Right lobe of liver (tissue), 4 donors: ENCODE data around the gene MPZL2.

Source experiments
- POLR2A ChIP-seq: fragments of 450-650 bp; IDR thresholded peaks from one replicate; pipeline ENCODE4 v1.6.1; 2017; ENCODE audit warnings: antibody characterized with exemption, mild to moderate bottlenecking
- TF ChIP-seq, protein P1 (sequence below), 4 donors: fragments of 200-600 bp in 3 of 4; fragments of 450-650 bp in 1 of 4; IDR thresholded peaks; one replicate each; pipeline versions ENCODE4 v1.5.1 to v1.8.0; 2016 to 2022; ENCODE audit warnings: antibody characterized with exemption in 4 of 4, mild to moderate bottlenecking in 2 of 4
- donor health status: DM: no; HTN: no; CAD: no.
- donor health status: DM: no; HTN: no; CAD: no.
- donor health status: DM: no; HTN: yes; CAD: no.

- TF ChIP-seq, protein P1, sequence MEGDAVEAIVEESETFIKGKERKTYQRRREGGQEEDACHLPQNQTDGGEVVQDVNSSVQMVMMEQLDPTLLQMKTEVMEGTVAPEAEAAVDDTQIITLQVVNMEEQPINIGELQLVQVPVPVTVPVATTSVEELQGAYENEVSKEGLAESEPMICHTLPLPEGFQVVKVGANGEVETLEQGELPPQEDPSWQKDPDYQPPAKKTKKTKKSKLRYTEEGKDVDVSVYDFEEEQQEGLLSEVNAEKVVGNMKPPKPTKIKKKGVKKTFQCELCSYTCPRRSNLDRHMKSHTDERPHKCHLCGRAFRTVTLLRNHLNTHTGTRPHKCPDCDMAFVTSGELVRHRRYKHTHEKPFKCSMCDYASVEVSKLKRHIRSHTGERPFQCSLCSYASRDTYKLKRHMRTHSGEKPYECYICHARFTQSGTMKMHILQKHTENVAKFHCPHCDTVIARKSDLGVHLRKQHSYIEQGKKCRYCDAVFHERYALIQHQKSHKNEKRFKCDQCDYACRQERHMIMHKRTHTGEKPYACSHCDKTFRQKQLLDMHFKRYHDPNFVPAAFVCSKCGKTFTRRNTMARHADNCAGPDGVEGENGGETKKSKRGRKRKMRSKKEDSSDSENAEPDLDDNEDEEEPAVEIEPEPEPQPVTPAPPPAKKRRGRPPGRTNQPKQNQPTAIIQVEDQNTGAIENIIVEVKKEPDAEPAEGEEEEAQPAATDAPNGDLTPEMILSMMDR (IDR thresholded peaks at IDR 0.05) = no peak
- TF ChIP-seq POLR2A = no peak
These were observed 50.9 kb downstream of the MPZL2 start for GRCh38 chr11:118213201-118213600.
